Measurements from ENCODE around the gene RHOXF1. TPM values are rescaled to one million over a fixed set of nuclear protein-coding genes. Genes with fewer than 3 reads are reported as not detected.
"Not testable (repeated sequence)": the region's sequence is repeated elsewhere in the genome, so short reads cannot be mapped to it uniquely, and the experiment has no call there.

The RHOXF1 gene
- under 1 TPM; 0.37 to 0.46 TPM for total RNA-seq
- not detected for polyA plus RNA-seq (2013, experiment 1 of 2)
- polyA plus RNA-seq (2013, experiment 2 of 2), result not detected
- long read RNA-seq, experiment 1, result 0 reads
- long read RNA-seq, experiment 2, result 0 reads
- long read RNA-seq, experiment 3, result 0 reads
- long read RNA-seq, experiment 4, result 0 reads

DNA sequence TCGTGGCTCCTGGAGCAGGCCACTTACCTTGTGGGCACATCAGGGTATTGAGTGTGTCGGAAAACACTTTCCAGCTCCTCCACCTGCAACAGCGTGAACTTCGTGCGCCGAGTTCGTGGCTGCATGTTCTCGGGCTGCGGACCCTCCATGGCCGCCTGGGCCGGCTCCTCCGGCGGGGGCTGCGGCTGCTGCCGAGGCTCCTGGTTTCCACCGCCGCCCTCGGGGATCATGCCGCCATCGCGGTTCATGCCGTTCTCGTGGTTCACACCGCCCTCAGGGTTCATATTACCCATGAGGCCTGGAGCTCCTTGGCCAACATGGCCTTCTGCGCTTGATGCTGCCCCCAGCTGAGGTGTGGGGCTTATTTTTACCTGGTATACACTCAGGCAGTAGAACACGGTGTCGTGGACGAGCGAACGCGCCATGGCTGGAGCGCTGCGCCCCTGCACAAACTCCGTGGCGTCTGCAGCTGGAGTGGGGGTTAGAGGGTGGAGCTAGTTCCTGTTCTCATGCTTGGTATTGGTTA is at the start of gene RHOXF1:
RHOXF1 (minus strand) TSS at position 476 of the 526 bp plus-strand sequence; CDS start at position 425, 51 bp downstream.
- Histone ChIP-seq H3K9ac (ENCODE audit: extremely low read depth, low read length, poor library complexity, severe bottlenecking) (no peak within 1 kb of the TSS), H3K36me3 (ENCODE audit: control insufficient read depth, insufficient read depth, low read length) (no peaks in the 10 kb centered on the region), H3K9me3 (ENCODE audit: control insufficient read depth, low read length) (no peaks in the 10 kb centered on the region), H3K4me3 (ENCODE audit: low read length) (no peak within 1 kb of the TSS), H3K27me3 (ENCODE audit: control insufficient read depth, insufficient read depth, low read length, poor library complexity, severe bottlenecking) (no peaks in the 10 kb centered on the region), H3K27ac (ENCODE audit: low read depth, low read length) (no peak within 1 kb of the TSS), H3K4me1 (ENCODE audit: control insufficient read depth, insufficient read depth, low read length) (no peaks in the 10 kb centered on the region)
- DNase-seq, result no peak
- no peaks in the 10 kb centered on the region for H3K36me3 Mint-ChIP-seq (ENCODE audit: low read depth)
- peaks cover 46% of the 10 kb centered on the region for H3K9me3 Mint-ChIP-seq
- H3K4me3 Mint-ChIP-seq, result no peak within 1 kb of the TSS
- no peak within 1 kb of the TSS for H3K27ac Mint-ChIP-seq
- no peaks in the 10 kb centered on the region for H3K27me3 Mint-ChIP-seq (ENCODE audit: insufficient read depth)
- peaks cover 8% of the 10 kb centered on the region for H3K4me1 Mint-ChIP-seq
- no peak for TF ChIP-seq CTCF (conservative IDR thresholded peaks at IDR 0.05)
- 80 to 96% methylated on average over 1 to 35 of the region's 35 CpGs for WGBS, 2 experiments (ENCODE audit: insufficient coverage in 1 of 2, insufficient read length in 1 of 2)

- not testable (repeated sequence) for H3K27ac ChIP-seq (ENCODE audit: low read depth, low read length); H3K27me3 ChIP-seq (ENCODE audit: control insufficient read depth, insufficient read depth, low read length, poor library complexity, severe bottlenecking); H3K4me1 ChIP-seq (ENCODE audit: control insufficient read depth, insufficient read depth, low read length); H3K36me3 Mint-ChIP-seq (ENCODE audit: low read depth); H3K36me3 ChIP-seq (ENCODE audit: control insufficient read depth, insufficient read depth, low read length); H3K9me3 Mint-ChIP-seq; H3K4me3 Mint-ChIP-seq; DNase-seq; H3K4me1 Mint-ChIP-seq; H3K4me3 ChIP-seq (ENCODE audit: low read length); H3K9me3 ChIP-seq (ENCODE audit: control insufficient read depth, low read length); H3K9ac ChIP-seq (ENCODE audit: extremely low read depth, low read length, poor library complexity, severe bottlenecking); H3K27ac Mint-ChIP-seq; H3K27me3 Mint-ChIP-seq (ENCODE audit: insufficient read depth)
- 97% methylated on average over 5 of the region's 33 CpGs; no CpG with 5 or more reads in 1 of the 2 experiments for WGBS, 2 experiments (ENCODE audit: insufficient coverage in 1 of 2, insufficient read length in 1 of 2)
Observed at GRCh38 chrX:120159086-120159485, 43.4 kb upstream of the RHOXF1 start.

DNA sequence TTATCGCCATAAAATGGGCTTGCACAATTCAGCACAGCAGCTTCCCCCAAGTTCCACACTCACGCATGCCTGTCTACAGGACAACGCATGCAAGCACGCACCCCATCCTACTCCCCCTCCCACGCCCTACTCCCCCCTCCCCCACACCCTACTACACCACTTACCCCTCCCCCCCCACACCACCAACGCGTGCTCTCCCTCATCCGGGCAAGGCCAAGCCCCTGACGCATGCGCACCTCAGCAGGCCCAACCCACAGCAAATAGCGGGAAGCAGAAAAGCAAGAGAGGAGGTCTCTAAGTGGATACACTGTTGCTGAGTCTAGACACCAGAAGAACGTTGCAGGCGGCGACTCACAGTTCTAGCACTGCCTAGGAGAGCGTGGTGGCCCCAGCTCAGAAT is 42.6 kb upstream of the RHOXF1 start, which contains the start of gene RHOXF2:
RHOXF2 (plus strand) TSS at position 301 of the 400 bp plus-strand sequence. CDS start 138 bp downstream, outside the sequence.
- WGBS, 2 experiments (ENCODE audit: insufficient coverage in 1 of 2, insufficient read length in 1 of 2), result no CpG with 5 or more reads among the region's 15 CpGs
- not testable (repeated sequence) for H3K27me3 Mint-ChIP-seq (ENCODE audit: insufficient read depth); H3K27me3 ChIP-seq (ENCODE audit: control insufficient read depth, insufficient read depth, low read length, poor library complexity, severe bottlenecking); H3K4me1 ChIP-seq (ENCODE audit: control insufficient read depth, insufficient read depth, low read length); H3K4me1 Mint-ChIP-seq; H3K4me3 ChIP-seq (ENCODE audit: low read length); H3K36me3 ChIP-seq (ENCODE audit: control insufficient read depth, insufficient read depth, low read length); H3K27ac ChIP-seq (ENCODE audit: low read depth, low read length); H3K9ac ChIP-seq (ENCODE audit: extremely low read depth, low read length, poor library complexity, severe bottlenecking); H3K36me3 Mint-ChIP-seq (ENCODE audit: low read depth); DNase-seq; H3K9me3 Mint-ChIP-seq; H3K9me3 ChIP-seq (ENCODE audit: control insufficient read depth, low read length); H3K4me3 Mint-ChIP-seq; H3K27ac Mint-ChIP-seq

DNA sequence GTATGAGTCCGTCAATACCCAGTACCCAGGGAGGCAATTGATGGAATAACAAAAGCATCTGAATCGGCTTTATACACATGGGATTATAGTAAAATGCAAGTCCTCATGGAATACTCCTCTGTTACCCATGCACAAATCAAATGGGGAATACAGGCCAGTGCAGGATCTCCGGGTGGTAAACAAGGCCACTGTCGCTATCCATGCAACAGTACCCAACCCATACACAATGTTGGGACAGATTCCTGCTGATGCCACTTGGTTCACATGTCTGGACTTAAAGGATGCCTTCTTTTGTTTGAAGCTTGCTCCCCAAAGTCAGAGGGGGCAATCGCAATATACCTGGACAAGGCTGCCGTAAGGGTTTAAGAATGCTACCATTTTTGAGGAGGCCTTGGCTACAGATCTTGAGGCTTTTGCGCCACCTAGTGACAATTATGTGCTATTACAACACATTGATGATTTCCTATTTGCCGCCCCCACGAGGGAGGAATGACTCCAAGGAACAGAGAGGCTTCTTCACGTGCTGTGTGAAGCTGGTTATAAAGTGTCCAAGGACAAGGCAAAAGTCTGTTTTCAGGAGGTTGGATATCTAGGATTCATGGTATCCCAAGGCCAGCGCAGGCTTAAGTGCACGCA is 34.5 kb upstream of the RHOXF1 start:
- H3K9me3 Mint-ChIP-seq, result peaks cover 42% of the 10 kb centered on the region
- H3K27me3 Mint-ChIP-seq (ENCODE audit: insufficient read depth); H3K27ac Mint-ChIP-seq; H3K36me3 Mint-ChIP-seq (ENCODE audit: low read depth); H3K4me1 Mint-ChIP-seq; H3K4me1 ChIP-seq (ENCODE audit: control insufficient read depth, insufficient read depth, low read length); DNase-seq; H3K4me3 ChIP-seq (ENCODE audit: low read length); H3K36me3 ChIP-seq (ENCODE audit: control insufficient read depth, insufficient read depth, low read length); H3K27me3 ChIP-seq (ENCODE audit: control insufficient read depth, insufficient read depth, low read length, poor library complexity, severe bottlenecking); H3K9ac ChIP-seq (ENCODE audit: extremely low read depth, low read length, poor library complexity, severe bottlenecking); H3K4me3 Mint-ChIP-seq; H3K27ac ChIP-seq (ENCODE audit: low read depth, low read length): not testable (repeated sequence)
- WGBS, 2 experiments (ENCODE audit: insufficient coverage in 1 of 2, insufficient read length in 1 of 2), result no CpG with 5 or more reads among the region's 12 CpGs
- H3K9me3 ChIP-seq (ENCODE audit: control insufficient read depth, low read length), result peaks cover 30% of the 10 kb centered on the region
